H1 (cell line): ENCODE data around the gene TMEM120A. TPM values are rescaled to one million over a fixed set of nuclear protein-coding genes. Genes with fewer than 3 reads are reported as not detected.

Experiments
- BACH1 ChIP-seq: IDR thresholded peaks from 2 replicates; pipeline ENCODE4 v1.6.1; 2012; ENCODE audit warnings: low read length, improper control_type of control experiment
- CREB1 ChIP-seq: IDR thresholded peaks from 2 replicates; pipeline ENCODE4 v1.6.1; 2012; ENCODE audit warnings: inconsistent platforms
- E2F6 ChIP-seq: IDR thresholded peaks from 2 replicates; pipeline ENCODE4 v1.6.1; 2012; ENCODE audit warnings: inconsistent platforms
- SUZ12 ChIP-seq: fragments of 200-600 bp; sonication (generic); IDR thresholded peaks from 2 replicates; pipeline ENCODE4 v1.6.1; 2012; ENCODE audit warnings: mild to moderate bottlenecking, inconsistent platforms, low read length, moderate library complexity, mixed read lengths
- YY1 ChIP-seq: IDR thresholded peaks from 2 replicates; pipeline ENCODE4 v1.6.1; 2011; ENCODE audit warnings: low read depth, mild to moderate bottlenecking, low read length
- polyA plus RNA-seq, 7 experiments: library from polyadenylated mRNA; depleted of rRNA in 3 of 7; stranded (reverse) in 5 of 7; unstranded in 2 of 7; fragments of >200 nt in 5 of 7; fragments of 200-250 nt in 2 of 7; gene quantifications; 1 replicate in 5 of 7; 2 replicates in 1 of 7; 4 replicates in 1 of 7; pipeline versions ENCODE4 v1.2.1 to v1.2.3, GENCODE V29; 2011 to 2013; ENCODE audit warnings: missing spikeins in 2 of 7, mixed read lengths in 2 of 7
- total RNA-seq: library from RNA; stranded (reverse); fragmentation: NEBNext Ultra II Directional; extraction: Animal tissue kit (Norgen Biotek cat#: 25700); gene quantifications from 2 replicates; pipeline ENCODE4 v1.2.1, GENCODE V29; 2021

Gene TMEM120A
- total and polyA plus RNA-seq, 2 of the 8 experiments (the other 6 are each of a cell fraction or from before 2014, with no cell fraction given) = 15.6 to 49.9 TPM

- TF ChIP-seq E2F6 (no peak), YY1 (no peak), CREB1 (no peak), BACH1 (no peak), SUZ12 (no peak)
Observed at GRCh38 chr7:75962607-75963380, 31.6 kb downstream of the TMEM120A start (continued).
